Neural cell (in vitro differentiated cells): ENCODE measurements around the gene TRIM63. TPM values are rescaled to one million over a fixed set of nuclear protein-coding genes. Genes with fewer than 3 reads are reported as not detected.

Experiments used
- H2AFZ ChIP-seq: fragments of 200-600, 300-800 bp; sonication (generic), shearing (Covaris generic); 2 replicates; pipeline ENCODE4 v1.6.0; 2014; ENCODE audit warnings: low read depth, mild to moderate bottlenecking, antibody characterized with exemption, low read length, moderate library complexity
- H3F3A ChIP-seq: fragments of 200-600 bp; shearing (Covaris generic); 2 replicates; pipeline ENCODE4 v1.6.1; 2016; ENCODE audit warnings: mild to moderate bottlenecking, moderate library complexity, mixed read lengths, antibody characterized with exemption, low read length; ENCODE audit not compliant: insufficient read depth, poor library complexity, severe bottlenecking
- H3K27ac ChIP-seq: fragments of 200-600, 300-800 bp; sonication (generic), shearing (Covaris generic); 2 replicates; pipeline ENCODE4 v1.5.1; 2014; ENCODE audit warnings: mild to moderate bottlenecking, low read length, moderate library complexity
- H3K27me3 ChIP-seq: fragments of 300-800, 200-600 bp; sonication (generic), shearing (Covaris generic); 2 replicates; pipeline ENCODE4 v1.6.0; 2014; ENCODE audit warnings: mild to moderate bottlenecking, low read depth, low read length, moderate library complexity; ENCODE audit not compliant: insufficient read depth
- H3K36me3 ChIP-seq: fragments of 300-800, 200-600 bp; sonication (generic), shearing (Covaris generic); 2 replicates; pipeline ENCODE4 v1.5.1; 2014; ENCODE audit warnings: mild to moderate bottlenecking, antibody characterized with exemption, low read length, moderate library complexity; ENCODE audit not compliant: insufficient read depth
- H3K4me2 ChIP-seq: fragments of 300-800, 200-600 bp; sonication (generic), shearing (Covaris generic); 2 replicates; pipeline ENCODE4 v1.6.0; 2014; ENCODE audit warnings: mild to moderate bottlenecking, low read length
- H3K4me3 ChIP-seq: fragments of 300-800, 200-600 bp; sonication (generic), shearing (Covaris generic); 2 replicates; pipeline ENCODE4 v1.5.1; 2014; ENCODE audit warnings: mild to moderate bottlenecking, low read length, moderate library complexity
- H3K79me2 ChIP-seq: fragments of 200-600 bp; shearing (Covaris generic); replicated peaks from 2 replicates; pipeline ENCODE4 v1.6.0; 2014; ENCODE audit warnings: mild to moderate bottlenecking, low read length, moderate library complexity; ENCODE audit not compliant: insufficient read depth
- H3K9ac ChIP-seq: fragments of 300-800, 200-600 bp; sonication (generic), shearing (Covaris generic); 2 replicates; pipeline ENCODE4 v1.6.1; 2016; ENCODE audit warnings: mild to moderate bottlenecking, low read length, mixed read lengths
- H3K9me2 ChIP-seq: fragments of 200-600 bp; shearing (Covaris generic); 2 replicates; pipeline ENCODE4 v1.6.1; 2016; ENCODE audit warnings: mild to moderate bottlenecking, low read length, mixed read lengths; ENCODE audit not compliant: insufficient read depth
- H3K9me3 ChIP-seq: fragments of 200-600, 300-800 bp; sonication (generic), shearing (Covaris generic); 2 replicates; pipeline ENCODE4 v1.6.1; 2016; ENCODE audit warnings: mild to moderate bottlenecking, mixed run types, low read length, moderate library complexity, mixed read lengths
- H4K20me1 ChIP-seq: fragments of 200-600 bp; shearing (Covaris generic); 2 replicates; pipeline ENCODE4 v1.6.1; 2016; ENCODE audit warnings: mild to moderate bottlenecking, mixed run types; ENCODE audit not compliant: insufficient read depth
- CTCF ChIP-seq: fragments of 450-650 bp; IDR thresholded peaks from 2 replicates; pipeline ENCODE4 v1.5.1; 2014; ENCODE audit warnings: antibody characterized with exemption, mild to moderate bottlenecking, moderate library complexity; ENCODE audit not compliant: poor library complexity, severe bottlenecking
- EP300 ChIP-seq: fragments of 450-650 bp; conservative IDR thresholded peaks from 2 replicates; pipeline ENCODE4 v1.6.1; 2014; ENCODE audit warnings: antibody characterized with exemption, mild to moderate bottlenecking, moderate library complexity; ENCODE audit not compliant: poor library complexity, severe bottlenecking
- EZH2 ChIP-seq: fragments of 200-600, 300-800 bp; shearing (Covaris generic), sonication (generic); IDR thresholded peaks from 2 replicates; pipeline ENCODE4 v1.6.1; 2014; ENCODE audit warnings: antibody characterized with exemption, low read length, borderline replicate concordance, mild to moderate bottlenecking; ENCODE audit not compliant: insufficient read depth, poor library complexity, severe bottlenecking
- MXI1 ChIP-seq: fragments of 450-650 bp; conservative IDR thresholded peaks from 2 replicates; pipeline ENCODE4 v1.6.1; 2014; ENCODE audit warnings: antibody characterized with exemption, mild to moderate bottlenecking; ENCODE audit not compliant: poor library complexity, severe bottlenecking
- POLR2AphosphoS5 ChIP-seq: IDR thresholded peaks from 2 replicates; pipeline ENCODE4 v1.6.1; 2012
- RAD21 ChIP-seq: fragments of 450-650 bp; conservative IDR thresholded peaks from 2 replicates; pipeline ENCODE4 v1.6.1; 2014; ENCODE audit warnings: antibody characterized with exemption, mild to moderate bottlenecking, moderate library complexity
- REST ChIP-seq: IDR thresholded peaks from 2 replicates; pipeline ENCODE4 v1.6.1; 2012; ENCODE audit warnings: borderline replicate concordance
- SMC3 ChIP-seq: fragments of 450-650 bp; conservative IDR thresholded peaks from 2 replicates; pipeline ENCODE4 v1.6.1; 2014; ENCODE audit warnings: antibody characterized with exemption, mild to moderate bottlenecking, moderate library complexity; ENCODE audit not compliant: poor library complexity
- TAF1 ChIP-seq: IDR thresholded peaks from 2 replicates; pipeline ENCODE4 v1.6.1; 2012; ENCODE audit warnings: low read depth
- polyA minus RNA-seq: library from RNA; depleted of rRNA, polyadenylated mRNA; stranded (reverse); fragments of >200 nt; gene quantifications from 2 replicates; pipeline ENCODE4 v1.2.3, GENCODE V29; 2014
- polyA plus RNA-seq: library from polyadenylated mRNA; depleted of rRNA; stranded (reverse); fragments of >200 nt; gene quantifications from 2 replicates; pipeline ENCODE4 v1.2.3, GENCODE V29; 2014

Gene TRIM63
- not detected in 2 replicates for polyA plus RNA-seq
- polyA minus RNA-seq = not detected in 2 replicates

- TF ChIP-seq RAD21 (no peak), EZH2 (no peak), MXI1 (no peak), REST (no peak), TAF1 (no peak), POLR2AphosphoS5 (no peak), SMC3 (no peak)
- H3K4me2 ChIP-seq = no peak within 1 kb of the TSS
- H3K4me3 ChIP-seq = no peak within 1 kb of the TSS
- H3K9ac ChIP-seq = no peak within 1 kb of the TSS
- no peak within 1 kb of the TSS for H3K27ac ChIP-seq
- H3K9me2 ChIP-seq = no peaks in the 10 kb centered on the region
- H3K36me3 ChIP-seq = no peaks in the 10 kb centered on the region
- H3K27me3 ChIP-seq = no peaks in the 10 kb centered on the region
- H3K79me2 ChIP-seq = no peaks in the 10 kb centered on the region
- no peaks in the 10 kb centered on the region for H4K20me1 ChIP-seq
- no peaks in the 10 kb centered on the region for H3K9me3 ChIP-seq
- H2AFZ ChIP-seq = no peak within 1 kb of the TSS
- H3F3A ChIP-seq = no peaks in the 10 kb centered on the region
Observed at GRCh38 chr1:26067432-26067911, at the start of gene TRIM63. TSS of gene TRIM63 (minus strand) at chr1:26067630. CDS start at chr1:26067494, 136 bp downstream.

- Histone ChIP-seq H3K9ac (no peak overlapping the region), H3K4me2 (no peak overlapping the region)
- TF ChIP-seq SMC3 = no peak
- no peak for TF ChIP-seq EP300
- no peak for TF ChIP-seq CTCF
- TF ChIP-seq EZH2 = no peak
- no peak for TF ChIP-seq POLR2AphosphoS5
- no peak for TF ChIP-seq TAF1
- TF ChIP-seq MXI1 = no peak
- no peak for TF ChIP-seq RAD21
- no peak for TF ChIP-seq REST
Observed at GRCh38 chr1:26114165-26114927, 46.9 kb upstream of the TRIM63 start.

More at GRCh38 chr1:26114165-26114927, 46.9 kb upstream of the TRIM63 start:
- no peak overlapping the region for H3K4me3 ChIP-seq
- no peaks in the 10 kb centered on the region for H4K20me1 ChIP-seq
- H3K79me2 ChIP-seq = peaks cover 11% of the 10 kb centered on the region
- H3K9me2 ChIP-seq = no peaks in the 10 kb centered on the region
- peaks cover 4% of the 10 kb centered on the region for H3F3A ChIP-seq
- H2AFZ ChIP-seq = no peak overlapping the region
- no peaks in the 10 kb centered on the region for H3K27me3 ChIP-seq
- no peak overlapping the region for H3K27ac ChIP-seq
- H3K36me3 ChIP-seq = no peaks in the 10 kb centered on the region
- no peaks in the 10 kb centered on the region for H3K9me3 ChIP-seq
